ENCODE results near the gene CACNA2D2.

- TF ChIP-seq CTCF (IDR thresholded peaks at IDR 0.05), result no peak
- TF ChIP-seq POLR2A (IDR thresholded peaks at IDR 0.05), result no peak
These were observed 48.9 kb downstream of the CACNA2D2 start for GRCh38 chr3:50454481-50455070.

Measured in prostate gland (tissue), 2 donors.